GM18909 (cell line): Measurements from ENCODE around the gene EOLA1.
"Not testable (repeated sequence)": the region's sequence is repeated elsewhere in the genome, so short reads cannot be mapped to it uniquely, and the experiment has no call there.

Experiments
- ATAC-seq: cut with Tn5 transposase; IDR thresholded peaks from one replicate; pipeline ENCODE4 v1.9.1; 2021; ENCODE audit warnings: mild to moderate bottlenecking; ENCODE audit not compliant: unreplicated experiment, poor library complexity

EOLA1 gene

DNA sequence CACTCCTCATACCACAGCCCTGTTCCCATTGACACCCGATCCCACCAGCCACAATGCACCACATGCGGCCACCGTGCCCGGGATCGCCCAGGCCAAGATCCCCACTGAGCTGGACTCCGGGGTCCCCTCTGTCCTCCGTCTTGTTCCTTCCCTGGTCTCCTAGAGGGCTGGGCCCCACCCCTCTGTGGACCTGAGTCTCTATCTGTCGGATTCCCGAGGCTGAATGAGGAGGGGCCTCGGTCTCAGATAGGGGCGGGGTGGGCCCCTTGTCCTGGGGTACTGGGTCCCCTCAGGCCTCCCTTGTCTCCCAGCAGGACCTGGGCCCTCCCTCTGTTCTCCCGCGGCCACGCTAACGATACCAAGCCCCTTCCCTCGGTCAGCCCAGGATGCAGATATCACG is 44.8 kb downstream of the EOLA1 start:
- not testable (repeated sequence) for ATAC-seq

DNA sequence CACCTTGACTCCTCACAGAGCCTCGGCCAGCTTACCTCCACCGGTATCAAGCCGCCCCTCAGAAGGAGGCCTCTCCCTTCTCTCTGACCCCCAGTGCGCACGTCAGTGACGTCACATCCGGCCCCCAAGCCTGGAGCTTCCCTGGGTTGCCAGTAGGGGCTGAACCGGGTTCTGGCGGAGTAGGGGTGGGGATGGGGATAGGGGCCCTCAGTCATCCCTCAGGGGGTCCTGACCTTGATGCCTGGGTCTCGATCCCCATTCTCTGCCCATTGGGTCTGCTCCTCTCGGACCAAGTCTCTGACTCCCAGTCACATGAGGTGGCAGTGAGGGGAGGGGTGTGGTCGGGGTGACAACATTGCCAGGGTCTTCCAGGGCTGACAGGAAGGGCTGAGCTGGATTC is 46.5 kb downstream of the EOLA1 start, which contains the start of gene MAGEA9B:
MAGEA9B (minus strand) TSS at position 101 of the 400 bp plus-strand sequence. CDS start 4,280 bp downstream, outside the sequence.
- ATAC-seq, result not testable (repeated sequence)

DNA sequence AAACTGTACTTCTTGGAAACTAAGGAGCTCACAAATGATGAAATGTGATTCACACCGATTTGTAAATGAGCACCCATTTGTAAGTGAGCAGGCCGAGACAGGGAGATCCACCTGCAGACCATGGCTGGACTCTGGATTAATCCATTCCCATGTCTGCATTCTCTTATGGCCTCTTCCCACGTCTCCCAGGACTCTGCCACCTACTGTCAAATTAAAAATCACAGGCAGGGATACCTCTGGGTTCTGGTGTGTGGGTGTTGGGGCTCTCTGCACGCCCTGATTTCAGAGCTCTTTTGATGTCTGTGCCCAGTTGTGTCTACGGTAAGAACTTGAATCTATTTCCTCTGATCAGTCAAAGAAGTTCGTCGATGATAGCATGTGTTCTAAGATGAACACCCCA is 50.2 kb downstream of the EOLA1 start:
- not testable (repeated sequence) for ATAC-seq

DNA sequence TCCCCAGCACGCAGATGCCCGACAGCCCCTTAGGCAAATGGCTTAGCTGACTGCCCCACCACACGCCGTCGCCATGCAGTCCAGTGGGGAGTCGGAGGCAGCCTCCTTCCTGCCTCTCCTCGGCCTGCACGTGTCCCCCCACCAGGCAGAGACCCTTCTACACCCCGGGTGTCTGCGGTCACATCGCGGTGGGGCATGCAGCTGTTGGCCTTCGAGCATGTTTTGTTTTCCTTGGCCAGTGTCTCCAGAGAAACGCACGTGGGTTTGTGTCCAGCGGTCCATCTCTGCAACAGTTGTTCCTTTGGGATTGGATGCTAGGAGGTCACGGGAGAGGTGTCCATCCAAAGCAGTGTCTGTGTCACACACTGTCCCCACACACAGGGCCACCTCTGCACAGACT is 54.4 kb downstream of the EOLA1 start, which contains the start of gene HSFX2:
HSFX2 (minus strand) TSS at position 101 of the 400 bp plus-strand sequence. CDS start 614 bp downstream, outside the sequence.
- not testable (repeated sequence) for ATAC-seq

DNA sequence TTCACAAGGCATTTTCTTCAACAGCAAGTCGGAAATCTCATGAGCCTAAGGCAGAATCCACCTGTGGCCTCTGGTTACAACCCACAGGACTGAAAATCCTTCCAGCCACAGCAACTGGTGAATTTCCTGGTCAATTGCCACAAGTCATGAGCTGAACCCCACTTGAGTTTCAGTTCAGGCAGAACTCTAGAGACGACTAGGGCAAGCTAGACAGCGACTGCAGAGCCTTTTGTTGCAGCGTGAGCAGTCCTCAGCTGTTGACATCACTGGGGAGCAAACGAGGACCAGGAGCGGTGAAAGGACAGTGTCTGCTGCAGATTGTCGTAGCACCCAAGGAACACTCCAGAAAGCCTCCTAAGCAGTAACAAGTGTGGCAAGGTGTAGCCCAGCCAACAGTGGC is 55.1 kb downstream of the EOLA1 start:
- not testable (repeated sequence) for ATAC-seq
